Vagina (tissue), 2 donors: Measurements from ENCODE around the gene TNIP1.
A peak's percentile ranks its signal among the peaks of the same experiment; 100 is the strongest.

Experiments used
- POLR2A ChIP-seq, 2 donors: fragments of 450-650 bp; IDR thresholded peaks; one replicate each; pipeline ENCODE4 v1.6.1; 2017; ENCODE audit warnings: antibody characterized with exemption in 2 of 2, mild to moderate bottlenecking in 2 of 2, moderate library complexity in 2 of 2
- POLR2AphosphoS5 ChIP-seq, 2 donors: sonication (generic); formaldehyde crosslinking; IDR thresholded peaks; one replicate each; pipeline ENCODE4 v1.9.0; 2017; ENCODE audit warnings: antibody characterized with exemption in 2 of 2, mild to moderate bottlenecking in 2 of 2, low read depth in 1 of 2; ENCODE audit not compliant: insufficient read depth in 1 of 2
- TF ChIP-seq, protein P1 (sequence below), 3 experiments: fragments of 450-650 bp in 2 of 3; fragments of 200-600 bp in 1 of 3; sonication (generic) in 1 of 3; IDR thresholded peaks; one replicate each; pipeline ENCODE4 v1.5.1; 2017 to 2019; ENCODE audit warnings: antibody characterized with exemption in 3 of 3, mild to moderate bottlenecking in 2 of 3, moderate library complexity in 2 of 3

GRCh38 chr5:151038412-151038745, 42.5 kb downstream of the TNIP1 start:
- TF ChIP-seq POLR2AphosphoS5 (IDR thresholded peaks at IDR 0.05; ENCODE audit: insufficient read depth in 1 of 2, low read depth in 1 of 2), result peak in 1 of 2 donors; percentile 47
- TF ChIP-seq, protein P1, sequence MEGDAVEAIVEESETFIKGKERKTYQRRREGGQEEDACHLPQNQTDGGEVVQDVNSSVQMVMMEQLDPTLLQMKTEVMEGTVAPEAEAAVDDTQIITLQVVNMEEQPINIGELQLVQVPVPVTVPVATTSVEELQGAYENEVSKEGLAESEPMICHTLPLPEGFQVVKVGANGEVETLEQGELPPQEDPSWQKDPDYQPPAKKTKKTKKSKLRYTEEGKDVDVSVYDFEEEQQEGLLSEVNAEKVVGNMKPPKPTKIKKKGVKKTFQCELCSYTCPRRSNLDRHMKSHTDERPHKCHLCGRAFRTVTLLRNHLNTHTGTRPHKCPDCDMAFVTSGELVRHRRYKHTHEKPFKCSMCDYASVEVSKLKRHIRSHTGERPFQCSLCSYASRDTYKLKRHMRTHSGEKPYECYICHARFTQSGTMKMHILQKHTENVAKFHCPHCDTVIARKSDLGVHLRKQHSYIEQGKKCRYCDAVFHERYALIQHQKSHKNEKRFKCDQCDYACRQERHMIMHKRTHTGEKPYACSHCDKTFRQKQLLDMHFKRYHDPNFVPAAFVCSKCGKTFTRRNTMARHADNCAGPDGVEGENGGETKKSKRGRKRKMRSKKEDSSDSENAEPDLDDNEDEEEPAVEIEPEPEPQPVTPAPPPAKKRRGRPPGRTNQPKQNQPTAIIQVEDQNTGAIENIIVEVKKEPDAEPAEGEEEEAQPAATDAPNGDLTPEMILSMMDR (IDR thresholded peaks at IDR 0.05), result no peak
- TF ChIP-seq POLR2A (IDR thresholded peaks at IDR 0.05), result no peak
